Gastroesophageal sphincter (tissue), 3 donors: ENCODE data around the gene ITGB1BP1.

Experiments
- CTCF ChIP-seq, 4 experiments: fragments of 200-600 bp in 2 of 4; fragments of 450-650 bp in 2 of 4; sonication (generic) in 1 of 4; IDR thresholded peaks; one replicate each; pipeline ENCODE4 v1.5.1; 2017 to 2019; ENCODE audit warnings: antibody characterized with exemption in 4 of 4, mild to moderate bottlenecking in 2 of 4, moderate library complexity in 2 of 4
- POLR2A ChIP-seq, 2 donors: fragments of 450-650 bp; IDR thresholded peaks; one replicate each; pipeline ENCODE4 v1.6.1; 2017; ENCODE audit warnings: antibody characterized with exemption in 2 of 2, mild to moderate bottlenecking in 2 of 2, moderate library complexity in 1 of 2
- POLR2AphosphoS5 ChIP-seq: sonication (generic); formaldehyde crosslinking; IDR thresholded peaks from one replicate; pipeline ENCODE4 v1.6.1; 2017; ENCODE audit warnings: antibody characterized with exemption

- TF ChIP-seq CTCF (IDR thresholded peaks at IDR 0.05) (no peak), POLR2AphosphoS5 (no peak), POLR2A (IDR thresholded peaks at IDR 0.05) (no peak)
These were observed 22.2 kb downstream of the ITGB1BP1 start for GRCh38 chr2:9401059-9401547.
